NCI-H69 (cell line): ENCODE data around the gene STX16.

Experiments used
- DNase-seq: peaks from one replicate; lab custom pipeline; 2025; lab: John Stamatoyannopoulos, UW

Gene STX16

GRCh38 chr20:58710481-58711265 lies 59.6 kb downstream of the STX16 start:
- DNase-seq: no peak

GRCh38 chr20:58711266-58712051 lies 60.4 kb downstream of the STX16 start:
- no peak for DNase-seq

- DNase-seq: no peak
Measured at GRCh38 chr20:58712151-58712791, 61.2 kb downstream of the STX16 start.

- DNase-seq: no peak
Measured at GRCh38 chr20:58712806-58713731, 62.0 kb downstream of the STX16 start.

GRCh38 chr20:58713801-58714339 lies 62.8 kb downstream of the STX16 start:
- no peak for DNase-seq

GRCh38 chr20:58714340-58714922 lies 63.3 kb downstream of the STX16 start:
- DNase-seq: no peak

GRCh38 chr20:58714923-58715351 lies 63.9 kb downstream of the STX16 start:
- DNase-seq: no peak

GRCh38 chr20:58715391-58715800 lies 64.3 kb downstream of the STX16 start:
- DNase-seq: no peak

GRCh38 chr20:58715801-58716475 lies 64.9 kb downstream of the STX16 start:
- DNase-seq: no peak

GRCh38 chr20:58716476-58717277 lies 65.6 kb downstream of the STX16 start:
- DNase-seq: no peak

GRCh38 chr20:58717278-58718091 lies 66.4 kb downstream of the STX16 start:
- no peak for DNase-seq

GRCh38 chr20:58718121-58718563 lies 67.1 kb downstream of the STX16 start:
- DNase-seq: no peak

- DNase-seq: no peak
Measured at GRCh38 chr20:58718729-58719128, 67.6 kb downstream of the STX16 start.

GRCh38 chr20:58719258-58719657 lies 68.2 kb downstream of the STX16 start:
- no peak for DNase-seq

GRCh38 chr20:58719971-58720371 lies 68.9 kb downstream of the STX16 start:
- DNase-seq: peak; percentile 30

GRCh38 chr20:58720890-58721289 lies 69.8 kb downstream of the STX16 start:
- no peak for DNase-seq

GRCh38 chr20:58721951-58722778 lies 71.1 kb downstream of the STX16 start:
- DNase-seq: no peak
